DMS79 (cell line): ENCODE measurements around the gene GGNBP2.
"Not testable (repeated sequence)": the region's sequence is repeated elsewhere in the genome, so short reads cannot be mapped to it uniquely, and the experiment has no call there.

Experiments
- DNase-seq: peaks from one replicate; lab custom pipeline; 2025; lab: John Stamatoyannopoulos, UW

GGNBP2 gene, protein sequence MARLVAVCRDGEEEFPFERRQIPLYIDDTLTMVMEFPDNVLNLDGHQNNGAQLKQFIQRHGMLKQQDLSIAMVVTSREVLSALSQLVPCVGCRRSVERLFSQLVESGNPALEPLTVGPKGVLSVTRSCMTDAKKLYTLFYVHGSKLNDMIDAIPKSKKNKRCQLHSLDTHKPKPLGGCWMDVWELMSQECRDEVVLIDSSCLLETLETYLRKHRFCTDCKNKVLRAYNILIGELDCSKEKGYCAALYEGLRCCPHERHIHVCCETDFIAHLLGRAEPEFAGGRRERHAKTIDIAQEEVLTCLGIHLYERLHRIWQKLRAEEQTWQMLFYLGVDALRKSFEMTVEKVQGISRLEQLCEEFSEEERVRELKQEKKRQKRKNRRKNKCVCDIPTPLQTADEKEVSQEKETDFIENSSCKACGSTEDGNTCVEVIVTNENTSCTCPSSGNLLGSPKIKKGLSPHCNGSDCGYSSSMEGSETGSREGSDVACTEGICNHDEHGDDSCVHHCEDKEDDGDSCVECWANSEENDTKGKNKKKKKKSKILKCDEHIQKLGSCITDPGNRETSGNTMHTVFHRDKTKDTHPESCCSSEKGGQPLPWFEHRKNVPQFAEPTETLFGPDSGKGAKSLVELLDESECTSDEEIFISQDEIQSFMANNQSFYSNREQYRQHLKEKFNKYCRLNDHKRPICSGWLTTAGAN

DNA sequence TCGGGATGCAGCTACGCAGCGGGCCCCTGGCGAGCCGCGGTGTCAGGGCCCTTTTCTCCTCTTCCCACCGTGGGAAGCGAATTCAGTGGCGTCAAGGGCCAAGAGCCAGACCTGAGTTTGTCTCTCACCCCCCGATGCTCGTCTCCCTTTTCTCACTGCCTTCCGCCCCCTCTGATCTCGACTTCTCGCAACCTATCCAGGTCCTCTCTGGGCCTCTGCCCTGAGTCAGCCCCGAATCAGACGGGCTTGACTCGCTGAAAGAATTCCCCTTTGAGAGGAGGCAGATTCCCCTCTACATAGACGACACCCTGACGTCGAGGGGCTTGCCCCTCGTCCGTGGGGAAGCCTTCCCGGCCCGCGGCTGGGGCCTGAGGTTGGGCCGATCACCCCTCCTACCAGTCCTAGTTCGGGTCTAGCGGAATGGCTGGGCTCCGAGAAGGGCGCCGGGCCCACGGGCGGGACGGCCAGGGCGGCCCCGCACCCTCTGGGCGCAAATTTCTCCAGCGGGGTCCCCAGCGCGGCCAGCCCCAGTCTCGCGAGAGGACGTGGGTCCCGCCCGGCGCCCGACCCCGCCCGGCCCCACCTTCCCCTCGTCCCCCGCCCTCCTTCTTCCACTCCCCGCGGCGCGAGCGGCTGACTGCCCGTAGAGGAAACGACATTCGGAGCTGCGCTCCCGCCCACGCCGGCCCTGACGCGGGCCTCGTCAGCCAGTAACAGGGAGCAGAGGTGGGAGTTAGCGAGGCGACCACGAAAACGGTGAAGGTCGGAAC lies at the start of gene GGNBP2:
Gene GGNBP2 (plus strand): TSS at position 613 of the 770 bp plus-strand sequence. CDS start 806 bp downstream, outside the sequence.
- peak; percentile 72 for DNase-seq

DNA sequence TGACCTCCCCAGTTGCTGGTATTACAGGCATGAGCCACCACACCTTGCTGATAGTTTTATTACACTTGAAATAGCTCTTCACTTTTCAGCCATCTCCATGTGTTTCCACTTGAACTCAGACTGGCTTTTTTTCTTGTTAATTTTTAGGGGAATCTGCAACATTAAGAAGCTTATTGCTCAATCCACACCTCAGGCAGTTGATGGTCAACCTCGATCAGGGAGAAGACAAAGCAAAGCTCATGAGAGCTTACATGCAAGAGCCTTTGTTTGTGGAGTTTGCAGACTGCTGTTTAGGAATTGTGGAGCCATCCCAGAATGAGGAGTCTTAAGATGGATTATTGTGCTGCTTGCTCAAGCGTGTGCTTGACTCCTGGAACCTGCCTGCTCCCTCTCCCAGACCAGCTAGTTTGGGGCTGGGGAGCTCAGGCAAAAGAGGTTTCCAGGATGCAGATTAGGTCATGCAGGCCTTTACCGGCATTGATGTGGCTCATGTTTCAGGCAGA lies 49.6 kb upstream of the GGNBP2 start:
- DNase-seq = no peak

DNA sequence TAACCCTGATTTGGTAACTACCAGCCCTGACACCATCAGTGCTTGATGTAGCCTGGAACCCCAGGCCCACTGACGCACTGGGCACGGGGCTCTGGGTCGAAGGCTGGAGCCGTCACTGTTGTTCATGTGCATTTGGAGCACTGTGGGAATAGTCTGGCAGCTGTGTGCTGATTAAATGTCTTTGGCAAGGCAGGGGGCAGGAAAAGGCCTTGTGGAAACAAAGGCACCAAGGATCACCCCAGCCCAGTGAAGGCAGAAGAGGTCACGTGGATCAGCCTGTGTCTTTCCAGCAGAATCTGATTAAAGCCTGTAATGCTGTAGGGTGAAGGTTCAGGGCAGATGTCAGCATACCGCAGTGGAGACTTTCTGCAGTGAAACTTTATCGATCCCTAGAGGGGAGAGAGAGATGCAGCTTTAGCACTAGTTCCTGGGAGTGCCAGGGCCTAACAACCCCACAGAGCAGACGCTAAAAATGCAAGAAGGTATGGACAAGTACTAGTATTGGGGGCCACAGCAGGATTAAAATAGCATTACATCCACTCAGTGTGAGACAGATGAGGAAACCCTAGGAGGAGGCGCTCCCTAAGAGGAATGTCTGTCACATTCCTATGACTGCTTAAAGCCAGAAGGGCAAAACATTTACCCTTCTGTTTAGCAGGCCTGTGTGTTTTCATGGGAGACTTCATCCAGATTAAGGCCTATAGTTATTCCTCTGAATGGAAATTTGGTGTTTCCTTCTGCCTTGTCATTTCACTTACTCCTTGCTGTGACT lies 48.5 kb upstream of the GGNBP2 start:
- DNase-seq = no peak

DNA sequence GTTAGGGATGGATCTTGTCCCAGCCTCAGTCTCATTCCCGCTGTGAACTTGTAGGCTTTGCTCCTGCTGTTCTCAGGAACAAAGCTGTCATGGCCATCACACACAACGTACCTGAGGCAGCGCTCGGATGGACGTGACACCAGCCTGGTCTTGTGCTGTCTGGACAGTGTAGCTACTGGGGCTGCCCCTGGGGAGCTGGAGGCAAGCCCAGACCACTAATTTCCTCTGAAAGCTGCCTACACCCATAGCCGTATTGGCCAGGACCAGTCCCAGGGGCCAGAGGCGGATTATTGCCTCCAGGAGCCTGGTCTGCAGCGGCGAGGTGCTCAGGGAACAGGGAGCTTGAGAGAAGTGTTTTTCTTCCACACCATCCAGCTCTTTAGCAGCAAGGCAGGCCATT lies 46.6 kb upstream of the GGNBP2 start:
- no peak for DNase-seq

DNA sequence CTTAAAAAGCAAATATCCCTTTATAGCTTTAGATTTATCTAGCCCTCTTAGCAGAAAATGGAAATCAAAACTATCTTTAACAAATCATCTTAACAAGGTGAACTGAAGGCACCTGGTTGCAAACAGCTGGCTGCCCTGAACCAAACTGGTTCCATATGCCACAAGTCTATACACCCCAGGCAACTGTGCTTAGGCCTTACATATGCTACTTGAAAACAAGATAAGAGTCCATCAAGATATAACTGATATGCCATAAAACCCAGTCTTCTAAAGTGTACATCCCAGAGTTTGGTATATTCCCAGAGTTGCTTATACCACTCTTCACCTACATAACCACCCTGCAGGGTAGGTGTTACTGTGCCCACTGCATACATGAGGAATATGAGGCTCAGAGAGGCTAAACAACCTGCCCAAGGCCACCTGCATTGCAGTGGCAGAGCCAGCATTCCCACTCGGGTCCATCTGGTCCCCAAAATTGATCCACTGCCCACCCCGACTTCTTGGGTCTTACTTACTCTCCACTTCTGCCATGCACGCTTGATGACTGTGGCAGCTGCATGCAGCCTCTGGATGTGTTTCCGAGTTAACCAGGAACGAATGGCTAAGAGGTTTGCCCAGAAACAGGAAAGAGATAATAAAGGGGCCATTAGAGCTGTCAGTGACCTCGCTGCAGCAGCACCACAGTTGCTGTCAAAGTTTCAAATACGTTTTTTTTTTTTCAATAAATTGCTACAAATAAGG lies 46.0 kb upstream of the GGNBP2 start:
- DNase-seq = no peak

DNA sequence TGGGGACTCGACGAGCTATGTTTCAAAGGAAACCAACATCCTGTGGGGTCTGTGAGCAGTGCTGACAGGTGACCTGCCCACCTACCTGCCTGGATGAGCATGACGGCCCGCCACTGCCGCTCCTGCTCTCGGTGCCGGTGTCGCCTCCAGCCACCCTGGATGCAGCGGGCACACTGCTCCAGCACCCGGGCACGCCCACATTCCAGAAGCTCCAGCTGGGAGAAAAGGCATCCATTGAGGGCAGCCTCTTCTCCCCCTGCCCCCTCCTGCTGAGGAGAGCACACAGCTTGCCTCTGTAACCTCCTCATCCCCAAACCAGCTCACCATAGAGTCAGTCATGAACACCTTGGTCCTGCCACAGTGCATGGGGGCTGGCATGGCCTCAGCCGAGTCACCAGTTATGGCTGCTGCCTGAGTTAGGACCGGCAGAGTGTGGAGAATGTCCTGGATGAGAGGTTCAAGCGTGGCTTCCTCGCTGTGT lies 43.9 kb upstream of the GGNBP2 start:
- no peak for DNase-seq

DNA sequence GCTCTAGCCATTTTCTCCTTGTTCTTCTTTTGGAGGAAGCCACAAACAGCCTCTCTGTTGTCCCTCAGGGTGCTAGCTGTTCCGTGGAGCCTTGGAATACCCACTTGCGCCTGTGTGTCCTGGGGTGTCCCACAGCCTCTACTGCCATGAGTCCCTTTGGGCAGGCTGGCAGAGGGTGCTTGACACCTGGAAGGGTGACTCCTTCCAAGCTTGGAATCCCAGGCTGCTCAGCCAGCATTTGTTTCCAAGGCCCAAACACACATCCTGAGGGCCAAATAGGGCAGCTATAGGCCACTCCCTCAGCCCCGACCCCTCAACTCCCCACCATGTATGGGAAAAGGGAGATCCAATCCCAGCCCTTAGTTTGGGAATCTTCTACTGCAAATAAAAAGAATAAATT lies 43.4 kb upstream of the GGNBP2 start:
- DNase-seq = no peak

DNA sequence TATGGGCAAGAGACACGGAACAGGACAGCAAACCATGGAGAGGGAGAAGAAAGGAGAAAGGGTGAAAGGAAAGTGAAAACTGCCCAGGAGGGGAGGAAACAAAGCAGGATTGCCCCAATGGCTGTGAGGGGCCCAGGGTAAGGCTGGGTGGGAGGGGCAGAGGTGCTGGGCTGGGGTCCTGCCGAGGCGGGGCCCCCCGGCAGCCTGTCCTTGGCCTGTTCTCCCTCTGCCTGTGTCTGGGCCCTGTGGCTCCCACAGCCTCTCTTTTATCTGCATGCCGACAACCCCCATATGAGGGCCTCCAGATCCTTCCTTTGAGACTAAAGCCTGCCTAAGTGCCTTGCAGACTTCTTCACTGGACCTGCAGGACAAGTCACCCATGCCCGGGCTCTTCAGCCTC lies 42.8 kb upstream of the GGNBP2 start:
- DNase-seq = no peak

DNA sequence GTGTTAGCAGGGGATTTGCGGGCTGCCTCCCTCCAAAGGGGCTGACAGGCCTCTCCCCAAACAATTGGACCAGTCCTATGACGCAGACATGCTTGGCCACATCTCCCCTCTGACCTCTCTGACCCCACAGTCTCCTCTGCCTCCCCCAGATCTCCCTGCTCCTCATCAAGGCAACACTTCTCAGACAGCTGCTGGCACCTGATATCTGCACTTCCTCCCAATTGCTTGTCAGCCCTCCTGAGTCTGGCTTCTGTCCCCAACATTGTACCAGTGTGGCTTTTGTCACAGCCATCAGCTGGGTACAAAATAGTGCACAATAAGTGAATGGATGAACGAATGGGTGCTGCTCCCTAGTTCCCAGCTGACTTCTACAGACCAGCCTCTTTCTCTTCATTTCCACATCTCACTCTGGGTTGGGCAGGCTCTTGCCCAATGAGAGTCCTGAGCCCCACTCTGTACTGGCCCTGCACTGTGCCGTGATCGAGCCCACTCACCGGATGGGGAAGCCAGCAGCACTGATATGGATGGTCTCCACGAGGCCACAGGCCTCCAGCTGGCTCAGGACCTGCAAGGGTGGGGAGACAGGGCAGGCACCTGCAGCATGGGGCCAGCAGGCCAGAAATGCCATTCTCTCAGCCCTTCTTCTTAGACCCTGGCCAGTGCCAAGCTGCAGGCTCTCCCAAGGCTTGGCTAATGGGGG lies 41.1 kb upstream of the GGNBP2 start:
- DNase-seq = no peak

DNA sequence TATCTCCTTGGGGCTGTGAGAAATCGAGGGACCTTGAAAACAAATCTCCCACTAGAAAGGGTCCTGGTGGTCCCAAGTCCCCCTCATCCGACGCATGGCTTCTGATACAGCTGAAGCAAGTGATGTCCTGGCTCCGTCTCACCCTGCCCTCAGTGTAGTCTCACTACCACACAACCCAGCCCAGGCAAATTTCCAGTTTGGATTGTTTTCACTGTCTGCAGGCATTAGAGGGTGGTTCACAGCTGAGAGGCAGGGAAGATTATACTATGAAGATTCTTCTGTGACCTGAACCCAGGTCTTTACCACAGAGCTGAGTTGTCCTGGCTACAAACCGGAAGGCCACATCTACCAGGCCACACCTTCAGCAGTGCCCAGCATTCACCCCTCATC lies 40.6 kb upstream of the GGNBP2 start:
- DNase-seq = no peak

DNA sequence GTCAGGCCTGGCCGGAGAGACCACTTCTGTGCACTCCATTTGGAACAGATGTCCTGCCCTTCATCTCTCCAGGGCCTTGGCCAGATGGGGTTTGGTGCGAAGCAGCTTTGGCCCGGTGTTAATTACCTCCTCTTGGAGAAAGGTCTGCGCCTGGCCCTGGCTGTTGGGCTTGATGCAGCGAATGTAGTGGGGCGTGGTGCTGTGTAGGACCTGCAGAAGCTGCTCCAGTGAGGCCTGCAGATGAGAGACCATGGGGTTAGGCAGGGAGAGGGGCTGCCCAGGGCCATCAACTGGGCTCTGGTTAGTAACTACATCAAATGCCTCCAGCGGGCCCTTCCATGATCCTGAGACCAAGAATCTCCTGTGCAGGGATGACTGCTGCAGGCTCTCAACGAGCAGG lies 39.5 kb upstream of the GGNBP2 start:
- DNase-seq = no peak

DNA sequence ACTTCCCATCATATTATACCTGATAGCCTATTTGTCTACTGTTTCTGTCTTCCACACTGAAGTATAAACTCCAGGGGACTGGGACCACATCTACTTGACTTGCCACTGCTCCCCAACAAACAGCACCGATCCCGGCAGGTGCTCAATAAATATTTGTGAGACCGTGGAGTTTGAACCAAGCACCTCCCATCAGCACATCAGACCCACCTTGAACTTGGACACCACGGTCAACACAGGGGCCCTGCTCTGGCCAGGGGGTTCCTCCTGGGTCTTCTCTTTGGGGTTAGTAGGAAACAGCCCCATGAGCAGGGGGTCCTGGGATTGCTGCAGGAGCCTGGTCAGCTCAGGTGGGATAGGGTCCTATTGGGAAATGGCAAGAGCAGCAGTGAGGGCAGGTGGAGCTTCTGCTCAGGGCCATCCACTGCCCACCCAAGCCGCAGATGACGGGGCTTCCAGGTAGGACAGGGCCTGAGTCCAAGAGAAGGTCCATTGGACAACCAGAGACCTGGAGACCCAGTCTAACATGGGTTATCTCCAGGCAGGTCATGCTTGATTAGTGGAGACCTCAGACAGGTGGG lies 38.4 kb upstream of the GGNBP2 start:
- no peak for DNase-seq

DNA sequence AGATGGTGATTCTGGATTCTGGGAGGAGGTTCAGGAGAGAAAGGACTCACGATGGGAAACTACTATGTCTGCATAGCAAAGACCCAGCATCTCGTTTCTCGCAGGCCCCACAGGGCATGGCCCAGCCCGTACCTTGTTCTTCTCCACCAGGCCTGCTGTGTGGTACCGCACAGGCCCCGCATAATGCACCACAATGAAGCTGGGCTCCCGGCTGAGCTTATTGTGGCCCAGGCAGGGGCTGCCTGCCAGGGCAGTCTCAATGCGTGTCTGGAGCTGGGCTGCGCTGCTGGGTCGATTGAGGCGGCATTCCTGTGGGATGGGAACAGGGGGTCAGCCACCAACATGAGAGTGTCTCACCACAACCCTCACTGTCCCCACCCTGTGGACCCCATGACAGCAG lies 37.9 kb upstream of the GGNBP2 start:
- DNase-seq = no peak

DNA sequence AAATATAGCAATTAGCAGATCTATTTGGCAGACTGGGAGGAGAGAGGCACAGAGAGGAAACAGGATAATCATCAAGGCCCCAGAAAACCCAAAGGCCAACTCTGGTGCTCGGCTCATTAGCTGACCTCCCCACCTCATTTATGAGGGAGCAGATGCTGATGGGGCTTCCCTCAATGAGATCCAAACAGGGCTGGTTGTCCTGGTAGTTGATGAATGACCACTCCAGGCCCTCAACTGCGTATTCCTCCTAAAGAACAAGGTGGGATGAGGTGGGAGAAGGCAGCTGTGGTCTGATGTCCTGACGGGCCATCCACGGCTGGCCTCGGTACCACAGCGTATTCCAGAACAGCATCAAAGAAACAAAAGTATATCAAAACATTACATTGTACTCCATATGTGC lies 37.5 kb upstream of the GGNBP2 start:
- DNase-seq = no peak

DNA sequence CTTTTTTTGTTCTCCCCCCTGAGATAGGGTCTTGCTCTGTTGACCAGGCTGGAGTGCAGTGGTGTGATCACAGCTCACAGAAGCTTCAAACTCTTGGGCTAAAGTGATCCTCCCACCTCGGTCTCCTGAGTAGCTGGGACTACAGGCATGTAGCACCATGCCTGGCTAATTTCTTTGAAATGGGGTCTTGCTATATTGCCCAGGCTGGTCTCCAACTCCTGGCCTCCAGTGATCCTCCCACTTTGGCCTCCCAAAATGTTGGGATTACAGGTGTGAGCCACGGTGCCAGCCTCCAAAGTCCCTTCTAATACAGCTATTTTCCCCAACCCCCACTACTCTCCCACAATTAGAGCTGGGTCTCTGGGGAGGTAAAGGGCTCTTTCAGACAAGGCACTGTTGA lies 36.3 kb upstream of the GGNBP2 start:
- not testable (repeated sequence) for DNase-seq

DNA sequence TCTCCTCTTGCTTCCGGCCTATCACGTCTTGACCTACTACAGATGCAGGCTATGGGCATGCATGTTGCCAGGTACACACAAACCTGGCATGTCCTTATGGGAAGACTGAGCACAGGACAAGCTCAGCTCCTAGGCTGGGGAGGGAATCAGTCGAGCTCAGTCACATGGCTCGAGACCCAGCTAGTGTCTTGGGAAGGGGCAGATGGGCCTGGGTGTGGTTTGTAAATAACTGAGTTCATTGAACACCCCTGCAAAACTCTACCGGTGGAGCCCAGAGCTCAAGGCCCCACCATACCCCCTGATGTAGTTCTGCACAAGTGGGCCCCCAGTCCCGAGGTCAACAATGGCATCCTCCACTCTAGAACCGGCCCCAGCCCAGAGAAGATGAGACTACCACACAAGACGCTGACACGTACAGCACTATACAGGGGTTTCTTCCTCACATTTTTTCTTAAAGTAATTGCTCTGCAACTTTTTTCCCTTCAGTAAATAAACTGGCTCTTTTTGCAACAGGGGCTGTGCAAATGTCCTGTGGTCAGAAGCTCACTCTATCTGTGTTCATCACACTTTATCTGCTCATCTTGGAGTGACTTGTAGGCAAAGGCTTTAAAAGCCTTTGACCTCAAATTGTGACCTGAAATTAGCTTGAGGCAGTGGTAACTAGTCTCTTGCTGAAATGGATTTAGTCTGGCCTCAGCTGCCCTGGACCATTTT lies 35.3 kb upstream of the GGNBP2 start:
- DNase-seq = no peak

DNA sequence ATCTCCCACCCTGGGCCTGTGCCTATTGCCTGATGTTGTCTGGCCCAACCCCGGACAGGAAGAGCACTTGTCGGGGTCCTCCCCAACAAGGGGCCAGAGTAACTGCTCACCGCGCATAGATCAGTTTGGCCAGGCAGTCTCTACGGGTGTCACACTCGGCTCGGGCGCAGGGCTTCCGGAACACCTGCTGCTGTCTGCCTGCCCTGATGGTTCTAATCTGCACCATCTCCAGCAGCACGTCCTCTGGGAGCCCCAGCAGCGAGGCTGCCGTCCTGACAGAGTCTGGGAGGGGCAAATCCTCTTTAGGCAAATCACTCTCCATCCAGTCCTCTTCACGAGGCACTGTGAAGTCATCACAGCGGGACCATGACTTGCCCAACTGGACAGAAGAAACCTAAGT lies 34.1 kb upstream of the GGNBP2 start:
- no peak for DNase-seq

DNA sequence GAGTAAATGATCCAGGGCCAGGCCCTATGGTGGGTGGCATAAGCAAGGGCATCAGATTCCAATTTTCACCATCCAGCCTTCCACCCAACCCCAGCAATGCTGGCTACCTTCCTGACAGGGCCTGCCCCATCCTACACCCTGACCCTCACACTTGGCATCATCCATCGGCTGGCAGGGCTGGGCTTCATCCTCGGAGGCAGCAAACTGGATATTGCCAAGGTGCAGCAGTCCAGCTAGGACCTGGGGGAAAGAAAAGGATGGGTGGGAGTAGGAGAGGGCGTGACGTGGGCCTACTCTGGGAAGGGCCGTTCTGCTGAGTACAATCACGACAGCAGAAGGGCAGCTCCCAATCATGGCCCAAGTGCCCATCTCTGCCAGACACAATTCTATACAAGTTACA lies 33.5 kb upstream of the GGNBP2 start:
- DNase-seq = no peak

DNA sequence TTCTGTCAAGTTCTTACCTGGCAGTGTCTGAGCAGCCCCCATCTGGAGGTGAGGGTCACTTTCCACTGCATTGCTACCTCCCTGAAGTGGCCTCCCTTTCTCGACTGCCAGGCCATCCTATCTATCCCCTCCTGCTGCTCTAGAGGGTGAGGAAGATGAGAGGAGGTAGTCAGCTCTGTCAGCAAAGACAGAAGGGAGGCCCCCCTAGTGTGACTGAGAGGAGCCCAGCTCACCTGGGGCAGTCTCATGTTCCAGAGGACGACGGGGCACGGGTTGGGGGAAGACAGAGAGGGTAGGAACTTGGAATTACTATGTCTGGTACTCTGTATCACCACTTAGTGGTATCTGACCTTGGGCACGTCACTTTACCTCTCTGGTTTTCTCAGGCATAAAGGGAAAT lies 32.1 kb upstream of the GGNBP2 start:
- DNase-seq = no peak
